Sigmoid colon (tissue), 4 donors: ENCODE measurements around the gene GSG1L.

ENCODE experiments used
- EP300 ChIP-seq, 4 donors: sonication (generic); formaldehyde crosslinking; IDR thresholded peaks; one replicate each; pipeline ENCODE4 v1.6.1; 2017; ENCODE audit warnings: antibody characterized with exemption in 4 of 4
- POLR2A ChIP-seq, 2 donors: fragments of 450-650 bp; IDR thresholded peaks; one replicate each; pipeline ENCODE4 v1.6.1; 2016; ENCODE audit warnings: antibody characterized with exemption in 2 of 2, mild to moderate bottlenecking in 2 of 2, moderate library complexity in 2 of 2
- POLR2AphosphoS5 ChIP-seq, 4 donors: sonication (generic); formaldehyde crosslinking; IDR thresholded peaks; one replicate each; pipeline ENCODE4 v1.6.1; 2017; ENCODE audit warnings: antibody characterized with exemption in 4 of 4
- TF ChIP-seq, protein P1 (sequence below), 4 experiments: fragments of 450-650 bp in 3 of 4; fragments of 200-600 bp in 1 of 4; IDR thresholded peaks; one replicate each; pipeline ENCODE4 v1.5.1; 2016 to 2019; ENCODE audit warnings: antibody characterized with exemption in 4 of 4, mild to moderate bottlenecking in 3 of 4, moderate library complexity in 2 of 4

DNA sequence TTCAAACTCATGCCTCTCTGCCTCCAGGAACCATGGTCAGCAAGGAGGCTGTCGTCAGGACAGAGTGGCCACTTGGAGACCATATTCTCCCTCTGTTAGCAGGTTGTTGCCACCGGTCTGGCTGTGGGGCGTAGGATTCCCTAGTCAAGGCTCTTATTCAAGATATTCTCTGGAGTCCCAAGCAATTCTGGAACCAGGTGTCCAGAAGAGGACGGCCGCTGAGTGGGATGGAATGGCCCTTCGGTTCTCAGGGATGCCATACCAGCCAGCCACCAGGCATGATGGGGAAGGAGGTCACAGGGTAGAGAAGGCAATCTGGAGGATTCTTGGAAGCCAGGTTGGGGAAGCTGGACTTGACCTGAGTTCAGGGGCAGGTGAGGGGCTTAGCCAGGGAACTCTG is 173.5 kb downstream of the GSG1L start:
- TF ChIP-seq EP300 (IDR thresholded peaks at IDR 0.05): no peak
- TF ChIP-seq, protein P1, sequence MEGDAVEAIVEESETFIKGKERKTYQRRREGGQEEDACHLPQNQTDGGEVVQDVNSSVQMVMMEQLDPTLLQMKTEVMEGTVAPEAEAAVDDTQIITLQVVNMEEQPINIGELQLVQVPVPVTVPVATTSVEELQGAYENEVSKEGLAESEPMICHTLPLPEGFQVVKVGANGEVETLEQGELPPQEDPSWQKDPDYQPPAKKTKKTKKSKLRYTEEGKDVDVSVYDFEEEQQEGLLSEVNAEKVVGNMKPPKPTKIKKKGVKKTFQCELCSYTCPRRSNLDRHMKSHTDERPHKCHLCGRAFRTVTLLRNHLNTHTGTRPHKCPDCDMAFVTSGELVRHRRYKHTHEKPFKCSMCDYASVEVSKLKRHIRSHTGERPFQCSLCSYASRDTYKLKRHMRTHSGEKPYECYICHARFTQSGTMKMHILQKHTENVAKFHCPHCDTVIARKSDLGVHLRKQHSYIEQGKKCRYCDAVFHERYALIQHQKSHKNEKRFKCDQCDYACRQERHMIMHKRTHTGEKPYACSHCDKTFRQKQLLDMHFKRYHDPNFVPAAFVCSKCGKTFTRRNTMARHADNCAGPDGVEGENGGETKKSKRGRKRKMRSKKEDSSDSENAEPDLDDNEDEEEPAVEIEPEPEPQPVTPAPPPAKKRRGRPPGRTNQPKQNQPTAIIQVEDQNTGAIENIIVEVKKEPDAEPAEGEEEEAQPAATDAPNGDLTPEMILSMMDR (IDR thresholded peaks at IDR 0.05): no peak
- TF ChIP-seq POLR2A (IDR thresholded peaks at IDR 0.05): no peak
- no peak for TF ChIP-seq POLR2AphosphoS5 (IDR thresholded peaks at IDR 0.05)
